ENCODE measurements around the gene SEC14L2.
"Not testable (repeated sequence)": the region's sequence is repeated elsewhere in the genome, so short reads cannot be mapped to it uniquely, and the experiment has no call there.

The SEC14L2 gene

GRCh38 chr22:30375312-30375849 is 21.4 kb upstream of the SEC14L2 start:
- no peak for DNase-seq (ENCODE audit: low read depth in 2 of 2)

GRCh38 chr22:30380011-30380410 is 16.8 kb upstream of the SEC14L2 start:
- no peak for DNase-seq (ENCODE audit: low read depth in 2 of 2)

GRCh38 chr22:30381264-30381663 is 15.6 kb upstream of the SEC14L2 start:
- DNase-seq (ENCODE audit: low read depth in 2 of 2), result no peak

GRCh38 chr22:30382340-30382739 is 14.5 kb upstream of the SEC14L2 start:
- DNase-seq (ENCODE audit: low read depth in 2 of 2), result no peak

- no peak for DNase-seq (ENCODE audit: low read depth in 2 of 2)
These were observed 13.8 kb upstream of the SEC14L2 start for GRCh38 chr22:30383061-30383460.

GRCh38 chr22:30385942-30386341 is 10.9 kb upstream of the SEC14L2 start:
- no peak for DNase-seq (ENCODE audit: low read depth in 2 of 2)

- no peak for DNase-seq (ENCODE audit: low read depth in 2 of 2)
These were observed 10.2 kb upstream of the SEC14L2 start for GRCh38 chr22:30386608-30386959.

- DNase-seq (ENCODE audit: low read depth in 2 of 2), result peak; percentile 67 to 74
These were observed 9.6 kb upstream of the SEC14L2 start, which contains the start of gene RNF215 for GRCh38 chr22:30386960-30387827. RNF215 (minus strand) TSS chr22:30387411; CDS start chr22:30387313, 98 bp downstream.

- peak; percentile 58 to 73 for DNase-seq (ENCODE audit: low read depth in 2 of 2)
These were observed 5.7 kb upstream of the SEC14L2 start for GRCh38 chr22:30390974-30391691.

- DNase-seq (ENCODE audit: low read depth in 2 of 2), result no peak
These were observed 4.0 kb upstream of the SEC14L2 start for GRCh38 chr22:30392661-30393321.

GRCh38 chr22:30393322-30393680 is 3.5 kb upstream of the SEC14L2 start:
- DNase-seq (ENCODE audit: low read depth in 2 of 2), result no peak

- DNase-seq (ENCODE audit: low read depth in 2 of 2), result no peak
These were observed 2.9 kb upstream of the SEC14L2 start for GRCh38 chr22:30393885-30394284.

- no peak for DNase-seq (ENCODE audit: low read depth in 2 of 2)
These were observed 1.1 kb downstream of the SEC14L2 start for GRCh38 chr22:30397656-30398635.

GRCh38 chr22:30398685-30399680 is 2.2 kb downstream of the SEC14L2 start:
- no peak for DNase-seq (ENCODE audit: low read depth in 2 of 2)

- DNase-seq (ENCODE audit: low read depth in 2 of 2), result no peak
These were observed 2.9 kb downstream of the SEC14L2 start for GRCh38 chr22:30399718-30400117.

- no peak for DNase-seq (ENCODE audit: low read depth in 2 of 2)
These were observed 3.3 kb downstream of the SEC14L2 start for GRCh38 chr22:30400159-30400558.

- DNase-seq (ENCODE audit: low read depth in 2 of 2), result not testable (repeated sequence)
These were observed 4.2 kb downstream of the SEC14L2 start for GRCh38 chr22:30401024-30401423.

- DNase-seq (ENCODE audit: low read depth in 2 of 2), result no peak
These were observed 5.4 kb downstream of the SEC14L2 start for GRCh38 chr22:30402028-30402765.

GRCh38 chr22:30402766-30403104 is 5.9 kb downstream of the SEC14L2 start:
- not testable (repeated sequence) for DNase-seq (ENCODE audit: low read depth in 2 of 2)

Data from activated CD4-positive, alpha-beta T cell treated with anti-CD3 and anti-CD28 coated beads for 24 hours (primary cell).